Measurements from ENCODE around the gene ATXN1.
"Not testable (repeated sequence)": the region's sequence is repeated elsewhere in the genome, so short reads cannot be mapped to it uniquely, and the experiment has no call there.

The ATXN1 gene

GRCh38 chr6:16430391-16431089 lies 330.7 kb downstream of the ATXN1 start:
- no peak for DNase-seq

- no peak for DNase-seq
Measured at GRCh38 chr6:16429669-16430068, 331.6 kb downstream of the ATXN1 start.

DNA sequence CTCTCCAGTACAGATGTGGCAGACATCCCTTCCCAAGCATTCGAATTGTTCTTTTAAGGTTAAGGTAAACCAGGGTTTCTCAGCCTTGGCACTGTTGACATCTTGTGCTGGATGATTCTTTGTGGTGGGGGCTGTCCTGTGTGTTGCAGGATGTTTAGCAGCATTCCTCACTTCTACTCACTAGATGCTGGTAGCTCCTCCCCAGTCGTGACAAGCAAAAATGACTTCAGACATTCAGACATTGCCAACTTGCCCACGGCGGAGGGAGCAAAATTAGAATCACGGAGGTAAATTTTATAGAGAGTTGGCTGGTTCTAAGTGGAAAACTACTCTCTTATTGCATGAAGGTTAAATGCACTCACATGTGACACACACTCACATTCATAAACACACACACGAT lies 334.1 kb downstream of the ATXN1 start:
- no peak for DNase-seq

- no peak for DNase-seq
Measured at GRCh38 chr6:16425881-16426615, 335.2 kb downstream of the ATXN1 start.

- DNase-seq: no peak
Measured at GRCh38 chr6:16421462-16421960, 339.7 kb downstream of the ATXN1 start.

GRCh38 chr6:16420715-16421461 lies 340.4 kb downstream of the ATXN1 start:
- no peak for DNase-seq

GRCh38 chr6:16420337-16420714 lies 340.9 kb downstream of the ATXN1 start:
- DNase-seq: no peak

- DNase-seq: no peak
Measured at GRCh38 chr6:16419636-16420336, 341.5 kb downstream of the ATXN1 start.

GRCh38 chr6:16418151-16418550 lies 343.1 kb downstream of the ATXN1 start:
- DNase-seq: no peak

- no peak for DNase-seq
Measured at GRCh38 chr6:16415677-16416076, 345.6 kb downstream of the ATXN1 start.

DNA sequence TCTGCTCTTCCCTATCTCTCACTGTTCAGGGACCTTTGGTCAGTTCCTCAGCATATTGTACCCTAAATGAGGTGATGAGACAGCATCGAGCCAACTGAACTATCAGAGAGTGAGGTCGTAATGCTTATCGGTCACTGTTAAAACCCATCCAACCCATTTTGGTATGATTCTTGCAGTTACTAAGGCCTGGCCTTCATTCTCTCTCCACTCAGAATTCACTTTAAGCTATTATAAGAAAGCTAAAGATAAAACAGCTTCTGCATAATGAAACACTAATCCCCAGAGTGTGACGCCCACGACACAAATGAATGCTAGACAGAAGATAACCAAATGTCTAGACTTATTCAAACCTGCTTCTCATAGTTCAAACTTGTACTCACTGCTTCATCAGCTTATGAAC lies 347.1 kb downstream of the ATXN1 start:
- no peak for DNase-seq

- DNase-seq: no peak
Measured at GRCh38 chr6:16413399-16413798, 347.9 kb downstream of the ATXN1 start.

DNA sequence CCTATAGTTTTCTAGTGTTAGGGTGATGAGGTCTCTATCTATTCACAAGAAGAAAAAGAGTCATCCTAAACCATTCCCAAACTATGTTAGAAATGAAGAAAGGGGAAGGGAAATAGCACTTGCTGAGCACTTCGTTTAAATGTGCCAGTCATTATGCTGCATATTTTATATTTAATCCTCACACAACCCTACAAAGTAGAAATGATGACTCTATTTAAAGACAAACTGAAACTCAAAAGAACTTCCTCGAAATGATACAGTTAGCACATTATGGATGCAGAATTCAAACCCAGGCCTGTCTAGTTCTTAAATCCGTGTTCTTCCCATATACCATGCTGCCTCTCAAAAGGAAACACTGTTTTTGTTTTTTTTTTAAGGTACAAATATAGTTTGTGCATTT lies 348.3 kb downstream of the ATXN1 start:
- no peak for DNase-seq

GRCh38 chr6:16412171-16412570 lies 349.1 kb downstream of the ATXN1 start:
- DNase-seq: no peak

DNA sequence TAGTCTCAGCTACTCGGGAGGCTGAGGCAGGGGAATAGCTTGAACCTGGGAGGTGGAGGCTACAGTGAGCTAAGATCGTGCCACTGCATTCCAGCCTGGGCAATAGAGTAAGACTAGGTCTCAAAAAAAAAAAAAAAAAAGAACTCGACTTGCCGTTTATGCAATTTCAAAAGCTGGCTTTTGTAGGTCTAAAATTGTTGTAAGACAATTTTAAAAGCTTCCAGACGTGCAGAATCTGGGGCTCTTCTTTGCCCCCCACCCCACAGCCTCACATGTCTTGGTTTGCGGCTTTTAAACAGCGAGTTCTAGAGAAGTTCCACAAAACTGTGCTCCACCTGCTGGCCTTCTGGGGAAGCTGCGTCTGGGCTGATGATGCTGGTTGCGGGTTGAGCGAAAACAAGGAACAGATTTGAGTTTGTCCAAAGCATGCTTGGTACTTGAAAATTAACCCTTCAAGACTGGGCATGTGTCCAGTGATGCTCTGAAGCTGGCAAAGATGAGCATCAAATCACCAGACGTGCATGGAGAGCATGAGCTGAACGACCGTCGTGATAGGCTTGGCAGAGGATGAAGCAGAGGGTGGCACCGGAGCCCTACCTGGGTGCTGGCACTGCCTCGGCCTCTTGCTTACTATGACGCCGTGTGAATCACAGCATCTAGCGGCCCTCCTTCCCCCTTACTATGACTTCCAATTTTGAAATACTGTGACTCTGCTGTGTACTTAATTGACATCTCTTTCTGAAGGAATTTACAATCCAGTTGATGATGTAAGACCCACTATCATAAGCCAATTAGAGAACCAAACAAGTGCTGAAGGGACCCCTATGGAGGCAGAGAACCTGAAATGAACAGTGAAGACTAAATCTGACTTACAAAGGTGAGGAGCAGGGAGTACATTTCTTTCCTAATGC lies 351.5 kb downstream of the ATXN1 start:
- peak; percentile 6 for DNase-seq

DNA sequence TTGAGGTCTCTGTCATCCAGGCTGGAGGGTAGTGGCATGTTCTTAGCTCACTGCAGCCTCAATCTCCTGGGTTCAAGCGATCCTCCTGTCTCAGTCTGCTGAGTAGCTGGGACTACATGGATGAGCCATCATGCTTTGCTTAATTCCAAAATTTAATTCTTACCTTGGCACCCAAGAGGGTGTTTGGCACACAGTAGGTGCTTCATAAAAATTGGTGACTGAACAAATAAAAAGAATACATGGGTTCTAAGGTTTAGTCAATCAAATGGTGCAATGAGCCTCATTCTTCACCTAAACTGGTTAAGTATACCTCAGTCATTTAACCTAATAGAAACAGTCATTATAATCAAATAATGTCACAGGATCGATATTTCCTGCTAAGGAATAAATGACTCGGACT lies 352.5 kb downstream of the ATXN1 start:
- DNase-seq: no peak

- DNase-seq: no peak
Measured at GRCh38 chr6:16406966-16407365, 354.3 kb downstream of the ATXN1 start.

GRCh38 chr6:16406538-16406937 lies 354.7 kb downstream of the ATXN1 start:
- not testable (repeated sequence) for DNase-seq

DNA sequence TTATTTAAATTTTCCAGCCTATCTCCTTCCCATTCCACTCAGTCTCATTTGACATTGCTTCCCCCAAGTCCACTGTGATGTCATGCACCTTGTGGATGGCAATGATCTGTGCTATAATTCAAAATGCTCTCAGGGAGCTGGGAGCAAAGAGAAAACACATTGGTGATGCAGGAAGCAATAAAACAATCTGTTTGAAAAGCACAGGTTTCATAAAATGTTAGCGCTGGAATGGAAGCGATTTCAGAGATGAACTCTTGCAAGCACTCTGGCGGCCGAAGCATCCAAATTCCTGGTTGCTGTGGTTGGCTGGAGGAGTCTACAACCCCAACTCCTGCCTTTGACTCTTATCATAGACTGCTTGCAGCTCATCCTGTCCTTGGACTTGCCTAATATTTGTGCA lies 355.9 kb downstream of the ATXN1 start:
- DNase-seq: no peak

- DNase-seq: no peak
Measured at GRCh38 chr6:16404456-16404855, 356.8 kb downstream of the ATXN1 start.

- DNase-seq: no peak
Measured at GRCh38 chr6:16403831-16404230, 357.4 kb downstream of the ATXN1 start.

GRCh38 chr6:16402581-16402900 lies 358.7 kb downstream of the ATXN1 start:
- no peak for DNase-seq

Data from effector CD8-positive, alpha-beta T cell (primary cell).